Psoas muscle (tissue), 8 donors: Measurements from ENCODE around the gene KIAA1191. TPM values are rescaled to one million over a fixed set of nuclear protein-coding genes. Genes with fewer than 3 reads are reported as not detected.
A peak's percentile ranks its signal among the peaks of the same experiment; 100 is the strongest.

Experiments
- ATAC-seq, 4 donors: fragments of 200-7000 bp; cut with Tn5 transposase; one replicate each; pipeline ENCODE4 v1.9.1; 2020; ENCODE audit warnings: moderate library complexity in 3 of 4, mild to moderate bottlenecking in 2 of 4
- DNase-seq, 2 donors: peaks; one replicate each; pipeline ENCODE4 v3.0.0-alpha.2; 2020
- H3K27ac ChIP-seq: fragments of 200-600 bp; one replicate; pipeline ENCODE4 v1.8.0; 2022
- H3K27me3 ChIP-seq, 3 donors: fragments of 200-600 bp in 1 of 3; one replicate each; pipeline versions ENCODE4 v1.6.1 to v1.8.0; 2013 to 2022; ENCODE audit warnings: low read length in 2 of 3, mild to moderate bottlenecking in 2 of 3, moderate library complexity in 1 of 3; ENCODE audit not compliant: insufficient read depth in 3 of 3
- H3K36me3 ChIP-seq, 2 donors: fragments of 200-600 bp in 1 of 2; one replicate each; pipeline versions ENCODE4 v1.6.1 to v1.8.0; 2013 to 2022; ENCODE audit warnings: low read depth in 1 of 2, mild to moderate bottlenecking in 1 of 2, moderate library complexity in 1 of 2; ENCODE audit not compliant: insufficient read depth in 1 of 2
- H3K4me1 ChIP-seq: fragments of 200-600 bp; one replicate; pipeline ENCODE4 v1.8.0; 2022
- H3K4me3 ChIP-seq: fragments of 200-600 bp; one replicate; pipeline ENCODE4 v1.8.0; 2022; ENCODE audit warnings: mild to moderate bottlenecking
- H3K9me3 ChIP-seq: fragments of 200-600 bp; one replicate; pipeline ENCODE4 v1.8.0; 2022
- CTCF ChIP-seq: fragments of 200-600 bp; IDR thresholded peaks from one replicate; pipeline ENCODE4 v1.8.0; 2022; ENCODE audit warnings: antibody characterized with exemption
- WGBS, 3 donors: extraction: QIAGEN DNeasy Blood & Tissue Kit; methylation state at CpG; one replicate each; pipeline versions ENCODE4 v1.1.6 to v1.1.7; 2013; 5-methylcytosine and 5-hydroxymethylcytosine counted together
- intact Hi-C, 2 donors: fragments of 100-400 bp; cut with DNase I; formaldehyde crosslinking; loops; one replicate each; pipeline versions ENCODE4 v1.11.0 to v1.14.2; 2022
- polyA plus RNA-seq, 3 donors: library from polyadenylated mRNA; stranded (reverse); fragments of 200-250 nt; gene quantifications; one replicate each; pipeline ENCODE4 v1.2.3, GENCODE V29; 2013
- total RNA-seq, 4 donors: library from RNA; stranded (reverse); fragmentation: NEBNext Ultra II Directional in 2 of 4; extraction: Animal tissue kit (Norgen Biotek cat#: 25700) in 2 of 4; gene quantifications; one replicate each; pipeline versions ENCODE4 v1.2.1 to v1.2.4, GENCODE V29; 2021 to 2023
- donor health status: healthy with polysubstance abuse.
- donor health status: DM: no; HTN: no; CAD: no; lungs with moderate emphysema.
- donor health status: Bipolar disorder and iron deficiency.
- donor health status: healthy.
- donor health status: DM: yes; HTN: yes; CAD: no.
- donor health status: DM: no; HTN: no; CAD: no.
- donor health status: DM: no; HTN: no; CAD: no.
- donor health status: DM: yes; HTN: yes; CAD: no.

The KIAA1191 gene
- total and polyA plus RNA-seq, 7 donors, result 27.0 to 201 (median 69.3) TPM

GRCh38 chr5:176401281-176402205 is 40.0 kb upstream of the KIAA1191 start:
- no peak for TF ChIP-seq CTCF
- WGBS, 3 donors, result 78 to 86% (median 81%) methylated on average over 22 of the region's 22 CpGs
- Histone ChIP-seq H3K27me3 (no peaks in the 10 kb centered on the region), H3K9me3 (no peaks in the 10 kb centered on the region), H3K4me1 (no peaks in the 10 kb centered on the region), H3K36me3 (peaks cover 4 to 76% of the 10 kb centered on the region in 2 donors), H3K4me3 (no peak overlapping the region), H3K27ac (no peak overlapping the region)
- intact Hi-C loops, result no loop called here
- ATAC-seq (no peak), DNase-seq (no peak)

- no peak for TF ChIP-seq CTCF
- Histone ChIP-seq H3K27me3 (no peaks in the 10 kb centered on the region), H3K27ac (no peak overlapping the region), H3K9me3 (no peaks in the 10 kb centered on the region), H3K4me3 (no peak overlapping the region), H3K4me1 (no peaks in the 10 kb centered on the region), H3K36me3 (peaks cover 4 to 76% of the 10 kb centered on the region in 2 donors)
- no peak for ATAC-seq
- 70 to 85% (median 77%) methylated on average over 17 of the region's 17 CpGs for WGBS, 3 donors
- no peak for DNase-seq
- intact Hi-C loops, result no loop called here
These were observed 39.0 kb upstream of the KIAA1191 start for GRCh38 chr5:176400382-176401156.

- TF ChIP-seq CTCF, result no peak
- Histone ChIP-seq H3K27me3 (no peaks in the 10 kb centered on the region), H3K4me3 (no peak overlapping the region), H3K4me1 (no peaks in the 10 kb centered on the region), H3K27ac (no peak overlapping the region), H3K9me3 (no peaks in the 10 kb centered on the region), H3K36me3 (peaks cover 4 to 73% of the 10 kb centered on the region in 2 donors)
- ATAC-seq, result no peak
- no peak for DNase-seq
- 87 to 91% (median 89%) methylated on average over 18 of the region's 18 CpGs for WGBS, 3 donors
- intact Hi-C loops, result no loop called here
These were observed 36.3 kb upstream of the KIAA1191 start for GRCh38 chr5:176397736-176398420.

GRCh38 chr5:176396330-176396729 is 34.8 kb upstream of the KIAA1191 start:
- DNase-seq (no peak), ATAC-seq (peak in 2 of 4 donors; percentile 21 to 29)
- no peaks in the 10 kb centered on the region for H3K4me1 ChIP-seq
- intact Hi-C loops, result no loop called here
- no peaks in the 10 kb centered on the region for H3K27me3 ChIP-seq
- no peak for TF ChIP-seq CTCF
- no peak overlapping the region for H3K4me3 ChIP-seq
- H3K36me3 ChIP-seq, result peaks cover 4 to 81% of the 10 kb centered on the region in 2 donors
- 40 to 53% (median 42%) methylated on average over 6 of the region's 6 CpGs for whole genome bisulfite sequencing, 3 donors
- H3K9me3 ChIP-seq, result no peaks in the 10 kb centered on the region
- H3K27ac ChIP-seq, result no peak overlapping the region
